Hepatocyte (in vitro differentiated cells): ENCODE measurements around the gene BRD4. TPM values are rescaled to one million over a fixed set of nuclear protein-coding genes. Genes with fewer than 3 reads are reported as not detected.
A peak's percentile ranks its signal among the peaks of the same experiment; 100 is the strongest.

Experiments used
- DNase-seq: peaks from one replicate; pipeline ENCODE4 v3.0.0-alpha.2; 2016; ENCODE audit warnings: low spot score
- H2AFZ ChIP-seq: fragments of 200-600 bp; sonication (generic); 2 replicates; pipeline ENCODE4 v1.6.0; 2016; ENCODE audit warnings: antibody characterized with exemption, mild to moderate bottlenecking
- H3K27ac ChIP-seq: fragments of 200-600 bp; sonication (generic); 2 replicates; pipeline ENCODE4 v1.5.1; 2016; ENCODE audit warnings: mild to moderate bottlenecking
- H3K27me3 ChIP-seq: fragments of 200-600 bp; sonication (generic); 2 replicates; pipeline ENCODE4 v1.6.1; 2016
- H3K36me3 ChIP-seq: fragments of 200-600 bp; sonication (generic); replicated peaks from 2 replicates; pipeline ENCODE4 v1.5.1; 2016; ENCODE audit warnings: low read depth; ENCODE audit not compliant: insufficient read depth
- H3K4me1 ChIP-seq: fragments of 200-600 bp; sonication (generic); 2 replicates; pipeline ENCODE4 v1.5.1; 2016; ENCODE audit warnings: mild to moderate bottlenecking, moderate library complexity; ENCODE audit not compliant: insufficient read depth
- H3K4me2 ChIP-seq: fragments of 200-600 bp; sonication (generic); 2 replicates; pipeline ENCODE4 v1.6.0; 2016
- H3K4me3 ChIP-seq: fragments of 200-600 bp; sonication (generic); 2 replicates; pipeline ENCODE4 v1.5.1; 2016; ENCODE audit warnings: mild to moderate bottlenecking
- H3K79me2 ChIP-seq: fragments of 200-600 bp; sonication (generic); 2 replicates; pipeline ENCODE4 v1.6.0; 2017; ENCODE audit warnings: mild to moderate bottlenecking
- H3K9me2 ChIP-seq: fragments of 200-600 bp; sonication (generic); replicated peaks from 2 replicates; pipeline ENCODE4 v1.6.0; 2017; ENCODE audit warnings: mild to moderate bottlenecking; ENCODE audit not compliant: insufficient read depth
- H3K9me3 ChIP-seq: fragments of 200-600 bp; sonication (generic); 2 replicates; pipeline ENCODE4 v1.5.1; 2016; ENCODE audit warnings: low read depth, mild to moderate bottlenecking
- H4K20me1 ChIP-seq: fragments of 200-600 bp; sonication (generic); 2 replicates; pipeline ENCODE4 v1.6.0; 2016; ENCODE audit warnings: mild to moderate bottlenecking; ENCODE audit not compliant: insufficient read depth, poor library complexity, severe bottlenecking
- CTCF ChIP-seq: fragments of 200-600 bp; sonication (generic); IDR thresholded peaks from 2 replicates; pipeline ENCODE4 v1.5.1; 2016; ENCODE audit warnings: antibody characterized with exemption, mild to moderate bottlenecking; ENCODE audit not compliant: poor library complexity
- EZH2 ChIP-seq: fragments of 200-600 bp; sonication (generic); IDR thresholded peaks from 2 replicates; pipeline ENCODE4 v1.6.1; 2016; ENCODE audit warnings: antibody characterized with exemption, mild to moderate bottlenecking, borderline replicate concordance
- EZH2phosphoT487 ChIP-seq: fragments of 200-600 bp; sonication (generic); IDR thresholded peaks from one replicate; pipeline ENCODE4 v1.6.1; 2018; ENCODE audit warnings: antibody characterized with exemption, mild to moderate bottlenecking, low read depth, moderate library complexity; ENCODE audit not compliant: unreplicated experiment, severe bottlenecking
- WGBS: methylation state at CpG from one replicate; pipeline ENCODE4 v1.1.6; 2016; ENCODE audit warnings: low lambda C conversion rate; ENCODE audit errors: missing lambda C conversion rate; 5-methylcytosine and 5-hydroxymethylcytosine counted together
- polyA plus RNA-seq: library from polyadenylated mRNA; unstranded; fragments of >200 nt; fragmentation: Nextera tagmentation; extraction: Ambion mirVana; gene quantifications from 2 replicates; pipeline ENCODE4 v1.2.1, GENCODE V29; 2016
- total RNA-seq: library from RNA; depleted of rRNA; stranded (reverse); fragments of >200 nt; gene quantifications from 2 replicates; pipeline ENCODE4 v1.2.3, GENCODE V29; 2014

BRD4 gene
- total and polyA plus RNA-seq, 2 experiments from 2014 or later, result 18.0 to 88.4 TPM

DNA sequence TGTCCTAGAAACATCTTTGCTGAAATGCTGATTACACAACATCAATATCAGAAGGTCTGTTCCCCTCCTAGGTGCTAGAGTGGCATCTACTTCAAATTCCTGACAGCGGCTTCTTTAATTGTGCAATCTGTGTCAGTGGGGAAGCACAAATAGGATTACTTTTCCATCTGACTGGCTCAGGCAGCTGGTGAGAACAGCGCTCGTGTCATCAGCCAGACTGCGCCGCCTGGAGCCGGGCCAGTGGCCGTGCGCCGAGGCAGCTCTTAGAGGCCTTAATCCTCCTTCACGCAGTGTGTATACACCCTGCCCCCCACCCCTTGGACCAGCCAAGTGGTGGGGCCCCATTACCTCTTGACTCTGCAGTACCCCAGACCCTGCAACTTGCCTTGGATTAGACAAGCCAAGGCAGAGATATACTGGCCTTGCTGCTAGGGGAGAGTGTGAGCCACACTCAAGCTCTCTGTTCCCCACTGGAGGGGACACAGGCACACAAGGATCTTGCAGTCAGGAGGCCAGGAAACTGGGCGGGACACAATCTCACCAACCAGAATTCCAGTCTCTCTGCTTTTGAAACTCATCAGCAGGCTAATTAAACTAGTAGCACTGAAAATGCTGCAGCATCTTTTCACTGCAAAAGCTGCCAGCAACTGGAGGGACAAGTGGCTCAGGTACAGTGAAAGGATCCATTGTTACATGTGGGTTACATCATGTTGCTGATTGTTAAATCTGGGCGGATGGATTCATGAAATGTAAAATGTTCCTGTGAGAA is 51.2 kb downstream of the BRD4 start:
- H3K36me3 ChIP-seq, result no peaks in the 10 kb centered on the region
- no peak for TF ChIP-seq EZH2
- peak; percentile 16 for TF ChIP-seq CTCF
- TF ChIP-seq EZH2phosphoT487, result no peak
- H3K4me1 ChIP-seq, result peaks cover 70% of the 10 kb centered on the region
- H2AFZ ChIP-seq, result no peak overlapping the region
- H3K4me2 ChIP-seq, result peak overlapping the region; percentile 63
- H3K9me3 ChIP-seq, result no peaks in the 10 kb centered on the region
- H3K4me3 ChIP-seq, result no peak overlapping the region
- H4K20me1 ChIP-seq, result peaks cover 100% of the 10 kb centered on the region
- no peaks in the 10 kb centered on the region for H3K9me2 ChIP-seq
- 41% methylated on average over 12 of the region's 12 CpGs for WGBS
- peaks cover 100% of the 10 kb centered on the region for H3K79me2 ChIP-seq
- DNase-seq, result peak; percentile 81
- peak overlapping the region; percentile 78 for H3K27ac ChIP-seq
- H3K27me3 ChIP-seq, result no peaks in the 10 kb centered on the region

DNA sequence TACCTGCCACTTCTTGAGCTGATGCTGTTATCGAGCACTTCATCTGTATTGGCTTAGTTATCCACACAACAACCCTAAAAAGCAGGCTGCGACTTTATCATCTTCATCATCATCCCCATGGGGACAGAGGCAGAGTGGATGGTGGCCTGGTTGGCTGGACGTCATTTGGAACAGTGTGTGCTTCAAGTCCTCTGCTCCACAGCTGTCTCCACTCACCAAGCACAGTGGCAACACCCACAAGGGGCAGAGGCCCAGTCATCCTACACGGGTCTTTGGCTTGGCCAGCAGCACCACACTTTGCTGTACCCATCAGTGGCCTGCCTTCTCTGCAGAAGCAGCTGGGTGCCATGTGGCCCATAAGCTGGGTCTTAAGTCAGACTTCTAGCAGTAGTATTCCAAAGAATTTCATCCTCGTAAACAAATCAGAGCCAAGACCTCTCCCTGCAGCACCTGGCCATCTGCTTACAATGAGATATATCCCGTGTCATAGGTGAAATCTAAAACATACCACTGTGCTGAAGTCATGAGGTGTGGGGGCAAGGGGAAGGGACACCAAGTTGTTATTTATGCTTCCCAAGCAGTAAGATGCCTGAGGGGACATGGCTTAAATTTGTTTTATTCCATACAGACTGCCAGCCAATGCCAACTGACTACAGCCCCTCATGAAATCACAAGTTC is 52.2 kb downstream of the BRD4 start:
- no peaks in the 10 kb centered on the region for H3K9me3 ChIP-seq
- H3K79me2 ChIP-seq, result peaks cover 100% of the 10 kb centered on the region
- no peaks in the 10 kb centered on the region for H3K36me3 ChIP-seq
- TF ChIP-seq EZH2phosphoT487 (no peak), CTCF (no peak), EZH2 (no peak)
- DNase-seq, result no peak
- WGBS, result 58% methylated on average over 6 of the region's 6 CpGs
- peak overlapping the region; percentile 63 for H3K4me2 ChIP-seq
- no peaks in the 10 kb centered on the region for H3K9me2 ChIP-seq
- no peaks in the 10 kb centered on the region for H3K27me3 ChIP-seq
- peaks cover 65% of the 10 kb centered on the region for H3K4me1 ChIP-seq
- peak overlapping the region; percentile 78 for H3K27ac ChIP-seq
- H3K4me3 ChIP-seq, result no peak overlapping the region
- H2AFZ ChIP-seq, result no peak overlapping the region
- H4K20me1 ChIP-seq, result peaks cover 100% of the 10 kb centered on the region

DNA sequence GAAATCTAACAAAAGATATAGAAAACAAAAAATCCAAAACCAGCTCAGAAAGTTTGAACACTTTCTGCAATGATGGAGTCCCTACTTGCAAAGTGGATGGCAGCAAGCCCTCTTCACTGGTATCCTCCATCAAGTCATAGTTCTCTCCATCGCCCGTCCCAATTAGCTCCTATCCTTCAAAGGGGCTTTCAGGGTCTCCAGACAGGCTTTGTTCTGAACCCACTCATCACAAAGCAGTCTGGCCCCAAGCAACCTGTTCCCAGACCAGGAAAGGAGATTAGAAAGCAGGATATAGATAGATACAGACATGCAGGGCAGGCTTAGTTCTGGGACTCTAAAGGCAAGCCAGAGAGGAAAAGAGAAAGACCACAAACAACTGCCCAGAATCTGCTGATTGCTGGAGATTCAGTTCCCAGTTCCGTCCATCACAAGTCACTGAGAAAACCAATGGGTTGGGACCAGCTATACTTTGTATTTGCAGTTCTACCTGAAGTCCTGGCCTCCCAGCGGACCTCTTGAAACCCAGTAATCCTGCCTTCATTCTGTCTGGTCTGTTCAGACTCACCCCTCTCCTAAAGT is 52.9 kb downstream of the BRD4 start:
- Histone ChIP-seq H3K4me3 (no peak overlapping the region), H3K4me2 (peak overlapping the region; percentile 11), H3K9me2 (no peaks in the 10 kb centered on the region), H4K20me1 (peaks cover 100% of the 10 kb centered on the region), H3K79me2 (peaks cover 100% of the 10 kb centered on the region), H3K36me3 (no peaks in the 10 kb centered on the region), H3K27me3 (no peaks in the 10 kb centered on the region), H3K4me1 (peaks cover 57% of the 10 kb centered on the region), H2AFZ (no peak overlapping the region), H3K9me3 (no peaks in the 10 kb centered on the region), H3K27ac (peak overlapping the region; percentile 36)
- TF ChIP-seq CTCF (no peak), EZH2 (no peak), EZH2phosphoT487 (no peak)
- 87% methylated on average over 4 of the region's 4 CpGs for WGBS
- no peak for DNase-seq
